Activated CD8-positive, alpha-beta memory T cell treated with anti-CD3 and anti-CD28 coated beads for 48 hours (primary cell): ENCODE measurements around the gene SLF2.

ENCODE experiments used
- DNase-seq, 3 experiments: peaks; one replicate each; pipeline ENCODE4 v3.0.0-alpha.2; 2020; ENCODE audit warnings: low read depth in 2 of 3, low spot score in 2 of 3

The SLF2 gene

GRCh38 chr10:100901051-100901450 is 11.7 kb upstream of the SLF2 start:
- DNase-seq: no peak

- DNase-seq: no peak
These were observed 10.1 kb upstream of the SLF2 start for GRCh38 chr10:100902622-100903021.

GRCh38 chr10:100904917-100905316 is 7.8 kb upstream of the SLF2 start:
- DNase-seq: no peak

GRCh38 chr10:100907175-100907574 is 5.6 kb upstream of the SLF2 start:
- DNase-seq: no peak

GRCh38 chr10:100907773-100908363 is 4.9 kb upstream of the SLF2 start:
- DNase-seq: no peak

GRCh38 chr10:100908378-100908777 is 4.4 kb upstream of the SLF2 start:
- no peak for DNase-seq

GRCh38 chr10:100909501-100910263 is 3.1 kb upstream of the SLF2 start:
- no peak for DNase-seq

- DNase-seq: no peak
These were observed 1.3 kb upstream of the SLF2 start for GRCh38 chr10:100911472-100911871.

- DNase-seq: no peak
These were observed 654 bp upstream of the SLF2 start for GRCh38 chr10:100912013-100912604.

GRCh38 chr10:100913470-100913865 is 705 bp downstream of the SLF2 start:
- no peak for DNase-seq

- no peak for DNase-seq
These were observed 4.3 kb downstream of the SLF2 start for GRCh38 chr10:100917071-100917470.

GRCh38 chr10:100923580-100923979 is 10.8 kb downstream of the SLF2 start:
- DNase-seq: no peak

GRCh38 chr10:100927266-100927665 is 14.5 kb downstream of the SLF2 start:
- DNase-seq: no peak

GRCh38 chr10:100928039-100928438 is 15.3 kb downstream of the SLF2 start:
- no peak for DNase-seq

GRCh38 chr10:100930368-100930767 is 17.6 kb downstream of the SLF2 start:
- no peak for DNase-seq

- no peak for DNase-seq
These were observed 21.4 kb downstream of the SLF2 start for GRCh38 chr10:100934084-100934659.

- DNase-seq: no peak
These were observed 27.1 kb downstream of the SLF2 start for GRCh38 chr10:100939763-100940344.

GRCh38 chr10:100942229-100942628 is 29.5 kb downstream of the SLF2 start:
- DNase-seq: no peak

GRCh38 chr10:100943508-100943907 is 30.7 kb downstream of the SLF2 start:
- DNase-seq: no peak

GRCh38 chr10:100945754-100946153 is 33.0 kb downstream of the SLF2 start:
- no peak for DNase-seq

GRCh38 chr10:100948916-100949315 is 36.2 kb downstream of the SLF2 start:
- DNase-seq: no peak

GRCh38 chr10:100960251-100960650 is 47.5 kb downstream of the SLF2 start:
- DNase-seq: no peak
